AG04449 (cell line): ENCODE measurements around the gene ISM2.

Source experiments
- CTCF ChIA-PET: fragments of 350-600 bp; formaldehyde crosslinking; extraction: SDS; loops from one replicate; lab custom pipeline; 2021; ENCODE audit warnings: antibody characterized with exemption; lab: Yijun Ruan, JAX
- POLR2A ChIA-PET: fragments of 400-600, 350-600 bp; formaldehyde crosslinking; extraction: SDS; loops from one replicate; lab custom pipeline; 2020; ENCODE audit warnings: antibody characterized with exemption, inconsistent platforms; lab: Yijun Ruan, JAX
- DNase-seq: peaks from one replicate; pipeline ENCODE4 v3.0.0-alpha.2; 2010; ENCODE audit warnings: low read depth, low spot score
- H3K4me3 ChIP-seq: 2 replicates; pipeline ENCODE4 v1.5.1; 2011; ENCODE audit warnings: low read depth, mild to moderate bottlenecking, control low read depth, low read length
- TF ChIP-seq, protein P1 (sequence below): IDR thresholded peaks from one replicate; pipeline ENCODE4 v1.5.1; 2011; ENCODE audit warnings: mild to moderate bottlenecking, moderate library complexity, low read length, control low read depth, inconsistent platforms; ENCODE audit not compliant: insufficient read depth; ENCODE audit errors: missing control alignments

The ISM2 gene

DNA sequence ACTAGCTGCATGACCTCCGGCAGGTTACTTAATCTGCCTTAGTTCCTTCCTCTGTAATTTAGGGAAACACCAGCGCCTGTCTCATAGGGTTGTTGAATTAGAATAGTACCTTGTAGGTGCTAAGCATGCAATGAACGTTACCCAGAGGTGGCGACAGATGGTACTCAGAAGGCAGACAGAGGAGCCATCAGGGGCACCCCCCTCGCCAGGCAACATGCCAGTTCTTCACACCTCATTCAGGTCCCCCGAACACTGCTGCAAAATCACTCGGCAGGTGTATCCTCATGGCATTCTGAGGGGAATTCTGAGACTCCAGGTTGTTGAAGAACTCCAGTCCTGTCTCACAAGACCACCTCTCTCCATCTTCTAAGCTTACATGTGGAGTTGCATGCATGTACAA lies 10.1 kb downstream of the ISM2 start:
- no peak for DNase-seq
- H3K4me3 ChIP-seq: no peak overlapping the region
- POLR2A ChIA-PET: no interaction called here
- TF ChIP-seq, protein P1, sequence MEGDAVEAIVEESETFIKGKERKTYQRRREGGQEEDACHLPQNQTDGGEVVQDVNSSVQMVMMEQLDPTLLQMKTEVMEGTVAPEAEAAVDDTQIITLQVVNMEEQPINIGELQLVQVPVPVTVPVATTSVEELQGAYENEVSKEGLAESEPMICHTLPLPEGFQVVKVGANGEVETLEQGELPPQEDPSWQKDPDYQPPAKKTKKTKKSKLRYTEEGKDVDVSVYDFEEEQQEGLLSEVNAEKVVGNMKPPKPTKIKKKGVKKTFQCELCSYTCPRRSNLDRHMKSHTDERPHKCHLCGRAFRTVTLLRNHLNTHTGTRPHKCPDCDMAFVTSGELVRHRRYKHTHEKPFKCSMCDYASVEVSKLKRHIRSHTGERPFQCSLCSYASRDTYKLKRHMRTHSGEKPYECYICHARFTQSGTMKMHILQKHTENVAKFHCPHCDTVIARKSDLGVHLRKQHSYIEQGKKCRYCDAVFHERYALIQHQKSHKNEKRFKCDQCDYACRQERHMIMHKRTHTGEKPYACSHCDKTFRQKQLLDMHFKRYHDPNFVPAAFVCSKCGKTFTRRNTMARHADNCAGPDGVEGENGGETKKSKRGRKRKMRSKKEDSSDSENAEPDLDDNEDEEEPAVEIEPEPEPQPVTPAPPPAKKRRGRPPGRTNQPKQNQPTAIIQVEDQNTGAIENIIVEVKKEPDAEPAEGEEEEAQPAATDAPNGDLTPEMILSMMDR: no peak
- CTCF ChIA-PET: interaction anchor here (1.1 kb wide), 1 partner anchor 30 kb away, joined by 3 read pairs; no protein-coding TSS in a partner anchor

DNA sequence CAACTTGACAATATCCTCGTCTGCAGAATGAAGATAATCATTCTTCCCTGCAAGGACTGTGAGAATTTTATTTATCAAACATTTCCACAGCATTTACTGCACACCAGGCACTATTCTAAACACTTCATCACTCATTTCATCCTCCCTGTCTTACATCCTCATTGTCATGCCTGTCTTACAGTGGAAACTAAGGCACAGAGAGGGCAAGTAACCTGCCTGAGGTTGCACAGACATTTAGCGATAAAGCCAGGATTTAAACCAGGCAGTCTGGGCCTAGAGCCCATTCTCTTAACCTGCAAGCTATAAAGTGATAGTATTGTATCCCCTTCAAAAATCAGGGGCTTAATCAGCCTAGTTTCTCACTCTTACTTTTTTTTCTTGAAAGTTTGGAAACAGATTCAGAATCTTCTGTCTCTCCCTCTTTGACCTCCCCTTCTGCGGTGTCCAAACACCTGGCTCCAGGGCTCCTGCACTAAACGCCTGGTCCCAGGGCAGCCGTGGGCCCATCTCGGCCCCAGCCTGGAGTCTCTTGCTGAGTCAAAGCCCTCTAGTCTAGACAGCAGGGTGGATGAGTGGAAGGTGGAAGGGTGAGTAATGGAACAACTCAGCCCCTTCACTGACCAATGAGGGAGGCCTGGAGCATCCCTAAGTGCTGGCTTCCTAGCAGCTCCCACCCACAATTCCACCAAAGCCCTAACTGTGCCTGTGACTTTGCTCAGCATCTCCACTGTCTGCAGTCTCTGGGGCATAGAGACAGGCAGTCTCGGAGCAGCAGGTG lies 12.5 kb downstream of the ISM2 start:
- CTCF ChIA-PET: interaction anchor here (1.4 kb wide), 1 partner anchor 9 kb away, joined by 3 read pairs; no protein-coding TSS in a partner anchor
- peak; percentile 31 for DNase-seq
- POLR2A ChIA-PET: no interaction called here
- no peak overlapping the region for H3K4me3 ChIP-seq
- TF ChIP-seq, protein P1: no peak

DNA sequence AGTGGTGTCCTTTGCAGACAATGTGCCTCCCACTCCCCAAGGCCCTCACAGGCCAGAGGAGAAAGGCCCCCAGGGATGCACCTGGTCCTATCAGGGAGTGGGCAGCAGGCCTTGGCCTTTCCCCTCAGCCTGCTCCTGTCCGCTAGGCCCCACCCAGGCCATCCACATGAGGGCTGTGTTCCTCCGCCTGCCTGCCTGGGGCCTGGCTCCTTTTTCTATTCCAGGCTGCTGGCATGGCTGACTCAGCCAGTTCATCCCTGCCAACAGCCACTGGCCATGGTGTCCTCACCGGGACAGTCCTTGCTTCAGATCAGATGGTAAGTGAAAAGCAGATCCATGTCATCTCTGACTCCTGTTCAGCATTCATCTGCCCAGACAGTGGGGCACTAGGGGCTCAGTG lies 13.4 kb downstream of the ISM2 start:
- POLR2A ChIA-PET: no interaction called here
- TF ChIP-seq, protein P1: no peak
- no peak for DNase-seq
- CTCF ChIA-PET: interaction anchor here (1.4 kb wide), 1 partner anchor 8 kb away, joined by 3 read pairs; no protein-coding TSS in a partner anchor
- no peak overlapping the region for H3K4me3 ChIP-seq

DNA sequence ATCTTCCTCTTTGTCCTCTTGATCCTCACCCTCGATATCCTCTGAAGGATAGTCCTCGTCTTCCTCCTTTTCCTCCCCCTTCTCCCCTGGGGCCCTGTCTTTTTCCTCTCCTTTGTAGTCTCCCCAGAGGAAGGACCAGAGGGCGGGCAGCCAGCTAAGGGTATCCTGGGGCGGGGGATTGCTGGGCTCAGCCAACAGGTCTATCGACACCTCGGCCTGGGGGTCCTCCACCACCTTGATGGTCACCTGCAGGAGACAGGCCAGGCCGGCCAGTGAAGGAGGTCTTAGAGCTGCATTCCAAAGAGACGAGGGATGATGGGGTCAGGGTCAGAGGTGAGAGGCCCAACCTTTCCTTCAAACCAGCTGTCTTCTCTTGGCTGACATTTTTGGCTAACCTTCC lies 16.2 kb downstream of the ISM2 start:
- CTCF ChIA-PET: interaction anchor here (1.0 to 3.4 kb wide), 2 partner anchors 23 to 182 kb away, joined by 3 to 17 read pairs; no protein-coding TSS in a partner anchor
- no peak overlapping the region for H3K4me3 ChIP-seq
- TF ChIP-seq, protein P1: no peak
- no peak for DNase-seq
- POLR2A ChIA-PET: no interaction called here

DNA sequence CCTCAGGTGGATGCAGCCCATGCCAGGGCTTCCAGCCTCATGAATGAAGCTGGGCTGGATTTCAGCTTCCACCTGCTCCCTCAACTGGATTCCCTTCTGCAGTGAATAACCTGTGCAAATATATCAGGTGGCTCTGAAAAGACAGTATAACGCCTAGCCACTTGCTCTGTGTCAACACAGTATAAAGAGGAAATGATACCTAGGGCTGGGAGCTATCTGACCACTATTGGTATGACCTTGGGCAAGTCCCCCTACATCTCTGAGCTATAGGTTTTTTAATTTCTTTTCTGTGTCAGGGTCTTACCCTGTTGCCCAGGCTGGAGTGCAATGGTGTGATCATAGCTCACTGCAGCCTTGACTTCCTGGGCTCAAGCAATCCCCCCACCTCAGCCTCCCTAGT lies 19.8 kb downstream of the ISM2 start:
- DNase-seq: no peak
- TF ChIP-seq, protein P1: no peak
- CTCF ChIA-PET: interaction anchor here (0.7 to 2.1 kb wide), 3 partner anchors 9 to 20 kb away, joined by 3 to 11 read pairs (median 4); partner anchors contain the start of gene AHSA1
- POLR2A ChIA-PET: interaction anchor here (0.7 kb wide), 1 partner anchor 478 kb away, joined by 3 read pairs; no protein-coding TSS in a partner anchor
- no peak overlapping the region for H3K4me3 ChIP-seq

DNA sequence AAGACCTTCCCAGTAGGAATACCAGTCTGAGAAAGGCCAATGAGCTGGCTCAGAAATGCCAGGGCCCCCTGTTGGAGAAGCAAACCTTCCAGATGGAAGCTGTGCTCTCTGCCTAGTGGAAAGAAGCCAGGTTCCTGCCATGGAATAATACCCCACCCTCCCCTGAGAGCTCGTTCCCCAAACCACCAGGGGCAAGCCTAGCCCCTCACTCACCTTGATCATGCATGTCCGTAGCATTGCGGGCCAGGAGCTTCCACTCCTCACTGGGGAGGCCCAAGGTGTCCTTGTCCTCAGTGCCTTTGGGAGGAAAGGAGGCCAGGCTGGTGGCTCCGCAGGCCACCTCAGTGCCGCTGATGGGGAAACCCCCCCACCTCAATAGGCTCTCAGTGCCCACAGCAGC lies 20.6 kb downstream of the ISM2 start:
- ChIA-PET CTCF (interaction anchor here (0.9 to 2.1 kb wide), 3 partner anchors 8 to 19 kb away, joined by 3 to 11 read pairs (median 3); partner anchors contain the start of gene AHSA1), POLR2A (interaction anchor here (0.5 kb wide), 1 partner anchor 10 kb away, joined by 4 read pairs; no protein-coding TSS in a partner anchor)
- H3K4me3 ChIP-seq: no peak overlapping the region
- DNase-seq: no peak
- TF ChIP-seq, protein P1: no peak
